ENCODE measurements around the gene RPS6KC1. TPM values are rescaled to one million over a fixed set of nuclear protein-coding genes. Genes with fewer than 3 reads are reported as not detected.

Gene RPS6KC1, protein sequence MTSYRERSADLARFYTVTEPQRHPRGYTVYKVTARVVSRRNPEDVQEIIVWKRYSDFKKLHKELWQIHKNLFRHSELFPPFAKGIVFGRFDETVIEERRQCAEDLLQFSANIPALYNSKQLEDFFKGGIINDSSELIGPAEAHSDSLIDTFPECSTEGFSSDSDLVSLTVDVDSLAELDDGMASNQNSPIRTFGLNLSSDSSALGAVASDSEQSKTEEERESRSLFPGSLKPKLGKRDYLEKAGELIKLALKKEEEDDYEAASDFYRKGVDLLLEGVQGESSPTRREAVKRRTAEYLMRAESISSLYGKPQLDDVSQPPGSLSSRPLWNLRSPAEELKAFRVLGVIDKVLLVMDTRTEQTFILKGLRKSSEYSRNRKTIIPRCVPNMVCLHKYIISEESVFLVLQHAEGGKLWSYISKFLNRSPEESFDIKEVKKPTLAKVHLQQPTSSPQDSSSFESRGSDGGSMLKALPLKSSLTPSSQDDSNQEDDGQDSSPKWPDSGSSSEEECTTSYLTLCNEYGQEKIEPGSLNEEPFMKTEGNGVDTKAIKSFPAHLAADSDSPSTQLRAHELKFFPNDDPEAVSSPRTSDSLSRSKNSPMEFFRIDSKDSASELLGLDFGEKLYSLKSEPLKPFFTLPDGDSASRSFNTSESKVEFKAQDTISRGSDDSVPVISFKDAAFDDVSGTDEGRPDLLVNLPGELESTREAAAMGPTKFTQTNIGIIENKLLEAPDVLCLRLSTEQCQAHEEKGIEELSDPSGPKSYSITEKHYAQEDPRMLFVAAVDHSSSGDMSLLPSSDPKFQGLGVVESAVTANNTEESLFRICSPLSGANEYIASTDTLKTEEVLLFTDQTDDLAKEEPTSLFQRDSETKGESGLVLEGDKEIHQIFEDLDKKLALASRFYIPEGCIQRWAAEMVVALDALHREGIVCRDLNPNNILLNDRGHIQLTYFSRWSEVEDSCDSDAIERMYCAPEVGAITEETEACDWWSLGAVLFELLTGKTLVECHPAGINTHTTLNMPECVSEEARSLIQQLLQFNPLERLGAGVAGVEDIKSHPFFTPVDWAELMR
- total RNA-seq = 10 to 100 TPM; 14.7 to 41.6 TPM
- 1 to 10 TPM; 2.9 to 7.6 TPM for polyA plus RNA-seq
- long read RNA-seq, donor 1, full-length matches to known transcripts = 4 of 4 reads
- long read RNA-seq, donor 1, partial matches to known transcripts = 0 of 4 reads
- long read RNA-seq, donor 1, other reads (novel, unspliced or antisense) = 0 of 4 reads
- long read RNA-seq, donor 2 = 0 reads
- long read RNA-seq, donor 3, full-length matches to known transcripts = 2 of 2 reads
- long read RNA-seq, donor 3, partial matches to known transcripts = 0 of 2 reads
- long read RNA-seq, donor 3, other reads (novel, unspliced or antisense) = 0 of 2 reads
- long read RNA-seq, donor 4 = 0 reads
- long read RNA-seq, donor 5, full-length matches to known transcripts = 2 of 10 reads
- long read RNA-seq, donor 5, partial matches to known transcripts = 8 of 10 reads
- long read RNA-seq, donor 5, other reads (novel, unspliced or antisense) = 0 of 10 reads

DNA sequence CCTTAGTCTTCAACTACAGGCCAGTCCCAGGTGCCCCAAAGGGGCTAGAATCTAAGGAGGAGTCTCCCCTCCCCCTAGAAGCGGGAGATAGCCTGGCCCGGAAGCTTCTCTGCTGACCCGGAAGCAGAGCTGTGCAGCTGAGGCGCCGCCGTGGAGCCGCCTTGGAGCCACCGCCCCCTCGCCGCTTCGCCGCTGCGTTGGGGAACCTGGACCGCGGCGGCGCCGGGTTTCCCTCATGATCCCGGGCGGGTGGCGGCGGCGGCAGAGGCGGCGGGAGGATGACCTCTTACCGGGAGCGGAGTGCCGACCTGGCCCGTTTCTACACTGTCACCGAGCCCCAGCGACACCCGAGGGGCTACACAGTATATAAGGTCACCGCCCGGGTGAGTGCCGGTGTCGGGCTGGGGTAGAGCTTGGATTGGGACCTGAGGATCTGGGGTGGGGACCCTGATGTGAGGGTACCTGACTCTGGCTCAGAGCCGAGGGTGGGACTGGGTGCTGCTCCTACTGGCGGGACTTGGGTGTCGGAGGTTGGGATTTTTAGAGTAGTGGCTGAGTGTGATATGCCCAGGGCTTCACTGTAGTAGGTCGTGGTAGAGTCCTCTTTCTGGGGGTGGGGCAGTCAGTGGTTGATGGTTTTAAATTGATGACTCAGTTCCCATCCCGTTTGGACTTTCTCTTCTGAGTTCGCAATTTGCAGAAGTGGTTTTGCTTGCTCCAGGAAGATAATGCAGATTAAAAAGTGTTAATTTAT lies at the start of gene RPS6KC1:
Gene RPS6KC1 (plus strand): TSS at position 115 of the 754 bp plus-strand sequence. CDS start 164 bp downstream, at position 279.
- H3K27ac ChIP-seq (ENCODE audit: low read depth in 1 of 2, low read length in 1 of 2) = peak within 1 kb of the TSS; percentile 82 to 83
- TF ChIP-seq, protein P1, sequence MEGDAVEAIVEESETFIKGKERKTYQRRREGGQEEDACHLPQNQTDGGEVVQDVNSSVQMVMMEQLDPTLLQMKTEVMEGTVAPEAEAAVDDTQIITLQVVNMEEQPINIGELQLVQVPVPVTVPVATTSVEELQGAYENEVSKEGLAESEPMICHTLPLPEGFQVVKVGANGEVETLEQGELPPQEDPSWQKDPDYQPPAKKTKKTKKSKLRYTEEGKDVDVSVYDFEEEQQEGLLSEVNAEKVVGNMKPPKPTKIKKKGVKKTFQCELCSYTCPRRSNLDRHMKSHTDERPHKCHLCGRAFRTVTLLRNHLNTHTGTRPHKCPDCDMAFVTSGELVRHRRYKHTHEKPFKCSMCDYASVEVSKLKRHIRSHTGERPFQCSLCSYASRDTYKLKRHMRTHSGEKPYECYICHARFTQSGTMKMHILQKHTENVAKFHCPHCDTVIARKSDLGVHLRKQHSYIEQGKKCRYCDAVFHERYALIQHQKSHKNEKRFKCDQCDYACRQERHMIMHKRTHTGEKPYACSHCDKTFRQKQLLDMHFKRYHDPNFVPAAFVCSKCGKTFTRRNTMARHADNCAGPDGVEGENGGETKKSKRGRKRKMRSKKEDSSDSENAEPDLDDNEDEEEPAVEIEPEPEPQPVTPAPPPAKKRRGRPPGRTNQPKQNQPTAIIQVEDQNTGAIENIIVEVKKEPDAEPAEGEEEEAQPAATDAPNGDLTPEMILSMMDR (IDR thresholded peaks at IDR 0.05; ENCODE audit: control extremely low read depth, extremely low read depth) = no peak
- 0 to 1% methylated on average over 38 to 42 of the region's 42 CpGs for WGBS, 2 donors
- peaks cover 0 to 17% (median 3%) of the 10 kb centered on the region in 5 donors for H3K4me1 ChIP-seq (ENCODE audit: control insufficient read depth in 5 of 5, insufficient read depth in 5 of 5, low read length in 5 of 5)
- ATAC-seq (ENCODE audit: insufficient read depth, low FRiP score) (peak; percentile 99), DNase-seq (peak; percentile 84 to 86 (median 84))
- peak within 1 kb of the TSS in 1 of 2 donors; percentile 45 for H3K9ac ChIP-seq (ENCODE audit: insufficient read depth in 1 of 2, low read length in 2 of 2)
- H3K36me3 ChIP-seq (ENCODE audit: control insufficient read depth in 4 of 4, insufficient read depth in 4 of 4, low read length in 4 of 4) = no peaks in the 10 kb centered on the region
- H3K27me3 ChIP-seq (ENCODE audit: control insufficient read depth in 3 of 3, insufficient read depth in 3 of 3, low read length in 2 of 3) = peaks cover 0 to 4% (median 3%) of the 10 kb centered on the region in 3 donors
- no peaks in the 10 kb centered on the region for H3K9me3 ChIP-seq (ENCODE audit: control insufficient read depth in 4 of 4, insufficient read depth in 3 of 4, low read length in 3 of 4)
- H3K4me3 ChIP-seq = peak within 1 kb of the TSS; percentile 84

DNA sequence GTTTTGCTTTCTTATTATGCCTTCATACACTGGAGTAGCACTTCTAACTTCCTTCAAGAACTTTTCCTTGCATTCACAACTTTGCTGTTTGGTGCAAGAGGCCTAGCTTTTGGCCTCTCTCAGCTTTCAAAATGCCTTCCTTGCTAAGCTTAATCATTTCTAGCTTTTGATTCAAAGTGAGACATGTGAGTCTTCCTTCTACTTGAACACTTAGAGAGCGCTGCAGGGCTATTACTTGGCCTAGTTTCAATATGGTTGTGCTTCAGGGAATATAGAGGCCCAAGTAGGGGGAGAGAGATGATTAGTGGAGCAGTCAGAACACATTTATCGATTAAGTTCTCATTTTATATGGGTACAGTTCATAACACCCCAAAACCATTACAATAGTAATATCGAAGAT lies 47.8 kb upstream of the RPS6KC1 start:
- H3K9me3 ChIP-seq (ENCODE audit: control insufficient read depth in 4 of 4, insufficient read depth in 3 of 4, low read length in 3 of 4) = no peaks in the 10 kb centered on the region
- DNase-seq = no peak
- no peaks in the 10 kb centered on the region for H3K4me1 ChIP-seq (ENCODE audit: control insufficient read depth in 5 of 5, insufficient read depth in 5 of 5, low read length in 5 of 5)
- no peak for ATAC-seq (ENCODE audit: insufficient read depth, low FRiP score)
- no peaks in the 10 kb centered on the region for H3K27me3 ChIP-seq (ENCODE audit: control insufficient read depth in 3 of 3, insufficient read depth in 3 of 3, low read length in 2 of 3)
- H3K27ac ChIP-seq (ENCODE audit: low read depth in 1 of 2, low read length in 1 of 2) = no peak overlapping the region
- H3K9ac ChIP-seq (ENCODE audit: insufficient read depth in 1 of 2, low read length in 2 of 2) = no peak overlapping the region
- 90 to 94% methylated on average over 3 of the region's 3 CpGs for WGBS, 2 donors
- H3K4me3 ChIP-seq = no peak overlapping the region
- TF ChIP-seq, protein P1 (IDR thresholded peaks at IDR 0.05; ENCODE audit: control extremely low read depth, extremely low read depth) = no peak
- peaks cover 15 to 27% (median 19%) of the 10 kb centered on the region in 4 donors for H3K36me3 ChIP-seq (ENCODE audit: control insufficient read depth in 4 of 4, insufficient read depth in 4 of 4, low read length in 4 of 4)

DNA sequence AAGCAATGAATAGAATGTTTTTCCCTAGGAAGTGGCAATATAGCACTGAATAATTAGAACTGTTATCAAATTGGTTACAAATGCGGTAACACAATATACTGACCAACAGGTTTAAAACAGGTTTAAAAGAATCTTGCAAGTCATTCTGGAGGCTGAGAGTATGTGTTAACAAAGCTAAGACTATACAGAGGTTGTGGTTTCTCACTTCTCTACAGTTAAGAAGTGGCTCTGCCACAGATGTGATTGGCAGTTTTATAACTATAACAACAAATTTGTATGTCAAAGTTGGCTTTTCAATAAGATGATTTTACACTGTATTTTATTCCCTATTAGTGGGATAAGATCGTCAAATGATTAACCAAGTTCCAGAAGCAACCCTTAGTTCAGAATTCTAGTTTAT lies 42.5 kb upstream of the RPS6KC1 start:
- Histone ChIP-seq H3K9ac (ENCODE audit: insufficient read depth in 1 of 2, low read length in 2 of 2) (no peak overlapping the region), H3K27ac (ENCODE audit: low read depth in 1 of 2, low read length in 1 of 2) (no peak overlapping the region), H3K4me3 (no peak overlapping the region), H3K9me3 (ENCODE audit: control insufficient read depth in 4 of 4, insufficient read depth in 3 of 4, low read length in 3 of 4) (no peaks in the 10 kb centered on the region), H3K27me3 (ENCODE audit: control insufficient read depth in 3 of 3, insufficient read depth in 3 of 3, low read length in 2 of 3) (no peaks in the 10 kb centered on the region), H3K36me3 (ENCODE audit: control insufficient read depth in 4 of 4, insufficient read depth in 4 of 4, low read length in 4 of 4) (peaks cover 5 to 19% (median 12%) of the 10 kb centered on the region in 4 donors), H3K4me1 (ENCODE audit: control insufficient read depth in 5 of 5, insufficient read depth in 5 of 5, low read length in 5 of 5) (no peaks in the 10 kb centered on the region)
- TF ChIP-seq, protein P1 (IDR thresholded peaks at IDR 0.05; ENCODE audit: control extremely low read depth, extremely low read depth) = no peak
- ATAC-seq (ENCODE audit: insufficient read depth, low FRiP score) = no peak
- no peak for DNase-seq
- WGBS, 2 donors = 71 to 86% methylated on average over 2 of the region's 2 CpGs
